HepG2 (cell line): ENCODE measurements around the gene MRPS7.

Experiments used
- CHD2 ChIP-seq: IDR thresholded peaks from 2 replicates; pipeline ENCODE4 v1.6.1; 2011; ENCODE audit warnings: low read depth, low read length, improper control_type of control experiment
- EZH2 ChIP-seq: conservative IDR thresholded peaks from 2 replicates; pipeline ENCODE4 v1.6.1; 2012; ENCODE audit warnings: mild to moderate bottlenecking, low read depth, low read length, moderate library complexity
- PTBP1 ChIP-seq: fragments of 200-400 bp; formaldehyde crosslinking; IDR thresholded peaks from 2 replicates; pipeline ENCODE4 v1.6.1; 2018; ENCODE audit warnings: low read length, low read depth; ENCODE audit not compliant: poor library complexity, severe bottlenecking
- RBFOX2 ChIP-seq: fragments of 200-400 bp; formaldehyde crosslinking; IDR thresholded peaks from 2 replicates; pipeline ENCODE4 v1.6.1; 2017; ENCODE audit warnings: low read depth, mild to moderate bottlenecking, low read length
- SMC3 ChIP-seq: IDR thresholded peaks from 2 replicates; pipeline ENCODE4 v1.6.1; 2011; ENCODE audit warnings: low read length, improper control_type of control experiment
- ZNF274 ChIP-seq: sonication (generic); formaldehyde crosslinking; IDR thresholded peaks from 2 replicates; pipeline ENCODE4 v1.5.1; 2020; ENCODE audit warnings: mild to moderate bottlenecking, missing genetic modification reagents
- TF ChIP-seq, protein P1 (sequence below): sonication (generic); formaldehyde crosslinking; IDR thresholded peaks from 2 replicates; pipeline ENCODE4 v1.4.0; 2020; ENCODE audit warnings: missing genetic modification reagents

- TF ChIP-seq SMC3 (no peak), CHD2 (no peak), ZNF274 (no peak), PTBP1 (no peak), EZH2 (no peak), RBFOX2 (no peak)
- TF ChIP-seq, protein P1, sequence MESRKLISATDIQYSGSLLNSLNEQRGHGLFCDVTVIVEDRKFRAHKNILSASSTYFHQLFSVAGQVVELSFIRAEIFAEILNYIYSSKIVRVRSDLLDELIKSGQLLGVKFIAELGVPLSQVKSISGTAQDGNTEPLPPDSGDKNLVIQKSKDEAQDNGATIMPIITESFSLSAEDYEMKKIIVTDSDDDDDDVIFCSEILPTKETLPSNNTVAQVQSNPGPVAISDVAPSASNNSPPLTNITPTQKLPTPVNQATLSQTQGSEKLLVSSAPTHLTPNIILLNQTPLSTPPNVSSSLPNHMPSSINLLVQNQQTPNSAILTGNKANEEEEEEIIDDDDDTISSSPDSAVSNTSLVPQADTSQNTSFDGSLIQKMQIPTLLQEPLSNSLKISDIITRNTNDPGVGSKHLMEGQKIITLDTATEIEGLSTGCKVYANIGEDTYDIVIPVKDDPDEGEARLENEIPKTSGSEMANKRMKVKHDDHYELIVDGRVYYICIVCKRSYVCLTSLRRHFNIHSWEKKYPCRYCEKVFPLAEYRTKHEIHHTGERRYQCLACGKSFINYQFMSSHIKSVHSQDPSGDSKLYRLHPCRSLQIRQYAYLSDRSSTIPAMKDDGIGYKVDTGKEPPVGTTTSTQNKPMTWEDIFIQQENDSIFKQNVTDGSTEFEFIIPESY: no peak
Observed at GRCh38 chr17:75245011-75245410, 16.7 kb upstream of the MRPS7 start.
